OCI-LY7 (cell line): Measurements from ENCODE around the gene CCT8.

Experiments
- CTCF ChIP-seq: fragments of 200-600 bp; sonication (generic); conservative IDR thresholded peaks from 2 replicates; pipeline ENCODE4 v1.5.1; 2014; ENCODE audit warnings: mild to moderate bottlenecking, antibody characterized with exemption, low read length, moderate library complexity, mixed read lengths
- EZH2phosphoT487 ChIP-seq: fragments of 200-600 bp; sonication (generic); IDR thresholded peaks from 2 replicates; pipeline ENCODE4 v1.6.1; 2018; ENCODE audit warnings: low read depth, borderline replicate concordance, mild to moderate bottlenecking, mixed run types, antibody characterized with exemption, low read length, moderate library complexity, mixed read lengths

- TF ChIP-seq CTCF (no peak), EZH2phosphoT487 (no peak)
These were observed 40.1 kb downstream of the CCT8 start for GRCh38 chr21:29033301-29033700.
